T47D (cell line): ENCODE results near the gene CDK17.

Experiments used
- DNase-seq, 2 experiments: peaks; one replicate each; pipeline versions ENCODE4 v3.0.0 to v3.0.0-alpha.2; 2011 to 2012; ENCODE audit warnings: low read depth in 1 of 2, low spot score in 1 of 2
- JUND ChIP-seq: IDR thresholded peaks from 2 replicates; pipeline ENCODE4 v1.6.1; 2012; ENCODE audit warnings: low read depth
- in situ Hi-C: cut with HindIII; loops from 2 replicates; pipeline ENCODE4 v1.10.0; 2016; ENCODE audit warnings: low sequenced_read_pairs, low pct_unique_long_range_greater_than_20kb

CDK17 gene

GRCh38 chr12:96237465-96238077, 162.7 kb downstream of the CDK17 start:
- in situ Hi-C loops = no loop called here
- DNase-seq = peak in 1 of 2 experiments; percentile 45
- TF ChIP-seq JUND = no peak

GRCh38 chr12:96237035-96237434, 163.2 kb downstream of the CDK17 start:
- TF ChIP-seq JUND = no peak
- in situ Hi-C loops = no loop called here
- DNase-seq = no peak

GRCh38 chr12:96236221-96236822, 163.9 kb downstream of the CDK17 start:
- no peak for TF ChIP-seq JUND
- no peak for DNase-seq
- in situ Hi-C loops = no loop called here

GRCh38 chr12:96235484-96235826, 164.8 kb downstream of the CDK17 start:
- no peak for TF ChIP-seq JUND
- in situ Hi-C loops = no loop called here

GRCh38 chr12:96234591-96235483, 165.4 kb downstream of the CDK17 start:
- no peak for DNase-seq
- in situ Hi-C loops = no loop called here
- no peak for TF ChIP-seq JUND

More at GRCh38 chr12:96235484-96235826, 164.8 kb downstream of the CDK17 start:
- no peak for DNase-seq

- in situ Hi-C loops = no loop called here
- DNase-seq = no peak
- TF ChIP-seq JUND = no peak
These were observed 166.2 kb downstream of the CDK17 start for GRCh38 chr12:96233939-96234461.

GRCh38 chr12:96233168-96233567, 167.1 kb downstream of the CDK17 start:
- in situ Hi-C loops = no loop called here
- DNase-seq = no peak
- no peak for TF ChIP-seq JUND

GRCh38 chr12:96230646-96231045, 169.6 kb downstream of the CDK17 start:
- TF ChIP-seq JUND = no peak
- DNase-seq = no peak
- in situ Hi-C loops = no loop called here

GRCh38 chr12:96228566-96229248, 171.5 kb downstream of the CDK17 start:
- in situ Hi-C loops = no loop called here
- TF ChIP-seq JUND = no peak
- DNase-seq = no peak
